Activated CD4-positive, alpha-beta T cell treated with anti-CD3 and anti-CD28 coated beads, Interleukin-2, amount 50 U/mL, for 1 hour (primary cell): ENCODE measurements around the gene WWOX.

Source experiments
- DNase-seq: peaks from one replicate; pipeline ENCODE4 v3.0.0-alpha.2; 2020

WWOX gene

DNA sequence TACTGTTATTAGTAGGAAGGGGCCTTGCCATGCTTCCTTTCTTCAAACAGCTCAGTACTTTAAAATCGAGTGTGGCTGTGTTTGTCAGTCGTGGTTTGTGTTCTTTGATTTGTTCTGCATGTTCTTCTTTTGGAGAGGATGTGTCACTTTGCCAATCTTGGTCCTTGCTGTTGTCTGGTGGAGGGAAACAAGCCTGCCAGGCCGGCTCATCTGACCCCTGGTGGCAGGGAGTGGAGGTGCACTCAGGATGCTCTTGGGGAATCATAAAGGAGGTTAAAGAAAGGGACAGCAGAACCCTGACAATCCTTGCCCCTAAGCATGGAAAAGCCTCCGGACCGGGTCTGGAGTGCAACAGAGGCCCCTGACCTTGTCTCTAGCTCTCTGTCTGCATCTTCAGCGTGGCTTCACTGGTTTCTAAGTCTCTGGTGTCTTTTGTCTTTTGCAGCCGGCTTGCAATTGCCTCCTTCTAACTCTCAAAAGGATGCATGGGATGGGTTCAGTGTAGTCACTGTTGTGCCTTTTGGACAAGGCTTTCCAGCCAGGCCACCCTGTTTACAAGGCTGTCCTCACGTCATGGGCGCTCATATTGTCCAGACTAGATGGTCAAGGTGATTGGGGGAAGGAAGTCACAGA lies 135.8 kb downstream of the WWOX start:
- DNase-seq, result peak; percentile 51

DNA sequence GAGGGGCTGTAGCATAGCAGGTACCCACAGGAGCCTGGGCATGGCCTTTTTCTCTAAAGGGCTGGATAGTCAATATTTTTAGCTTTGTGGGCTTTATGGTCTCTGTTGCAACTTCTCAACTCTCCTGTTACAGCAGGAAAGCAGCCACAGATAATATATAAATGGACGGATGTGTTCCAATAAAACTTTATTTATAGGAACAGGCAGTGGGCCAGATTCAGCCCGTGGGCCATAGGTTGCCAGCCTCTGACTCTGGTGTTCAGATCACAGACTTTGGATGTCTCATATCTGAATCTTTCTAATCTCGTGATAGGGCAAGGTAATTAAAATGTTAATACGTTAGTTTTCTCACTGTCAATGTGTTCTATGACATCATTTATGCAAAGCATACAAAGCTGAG lies 136.4 kb downstream of the WWOX start:
- DNase-seq, result no peak

DNA sequence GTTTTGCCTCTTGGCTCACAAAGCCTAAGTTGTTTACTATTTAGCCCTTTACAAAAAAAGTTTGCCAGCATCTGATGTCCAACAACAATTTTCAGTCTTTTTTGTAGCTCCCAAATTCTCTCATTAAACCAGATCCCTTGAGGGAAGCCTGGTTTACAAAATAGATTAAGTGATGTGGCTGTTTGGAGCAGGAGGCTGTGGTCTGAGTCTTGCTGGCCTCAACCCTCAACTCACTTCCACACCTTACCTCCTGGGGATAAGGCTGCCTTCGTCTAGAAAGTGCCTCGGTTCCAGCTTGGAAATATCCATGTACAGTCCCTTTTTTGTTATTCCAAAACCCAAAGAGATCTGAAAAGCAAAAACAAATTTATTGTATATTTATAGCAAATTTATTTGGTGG lies 138.4 kb downstream of the WWOX start:
- DNase-seq, result no peak

DNA sequence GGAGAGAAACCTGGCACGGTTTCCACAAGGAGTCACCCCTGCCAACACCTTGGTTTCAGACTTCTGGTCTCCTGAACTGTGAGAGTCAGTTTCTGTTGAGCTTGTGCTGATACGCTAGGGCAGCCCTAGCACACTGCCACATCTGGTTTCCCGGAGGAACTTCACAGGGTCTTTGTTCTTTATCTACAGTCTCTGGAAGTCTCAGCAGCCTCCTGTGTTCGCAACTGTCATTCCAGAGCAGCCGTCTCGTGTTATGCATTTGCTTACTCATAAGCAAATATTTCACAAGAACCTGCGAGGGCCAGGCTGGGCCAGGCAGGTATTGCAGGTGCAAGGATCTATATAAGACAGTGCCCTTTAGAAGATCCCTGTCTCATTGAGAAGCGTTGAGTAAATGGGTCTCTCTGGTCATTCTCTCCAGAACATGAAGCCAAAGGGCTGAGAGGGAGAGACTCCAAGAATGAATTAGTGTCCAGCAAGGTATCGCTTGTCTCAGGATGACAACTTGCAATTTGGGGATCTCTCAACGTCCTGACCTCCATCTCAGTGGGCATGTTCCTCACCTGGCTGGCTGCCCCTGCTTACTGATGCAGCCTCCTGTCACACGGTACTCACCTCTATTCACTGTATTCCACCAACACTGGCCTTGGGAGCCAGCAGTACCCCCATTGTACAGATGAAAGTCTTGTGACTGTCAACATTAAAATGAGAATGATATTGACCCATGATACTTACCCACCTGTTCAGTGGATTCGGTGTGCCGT lies 141.2 kb downstream of the WWOX start:
- DNase-seq, result no peak

DNA sequence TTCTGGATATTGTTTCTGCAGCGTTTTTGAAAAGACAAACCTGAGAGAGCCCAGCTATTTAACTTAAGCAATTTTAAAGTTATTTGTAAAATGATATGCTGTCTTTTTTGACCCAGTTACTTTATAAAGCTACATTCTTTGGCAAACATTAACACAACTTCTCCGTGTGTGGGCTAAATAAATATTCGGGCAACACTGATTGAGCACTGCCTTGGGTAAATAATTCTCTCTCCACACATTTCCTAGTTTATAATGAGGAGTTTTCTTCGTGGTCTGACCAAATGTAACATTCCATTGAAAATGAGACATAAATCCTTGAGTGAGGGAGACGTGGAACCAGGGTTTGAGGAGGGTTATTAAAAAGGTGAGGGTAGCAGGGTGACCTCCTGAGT lies 142.8 kb downstream of the WWOX start:
- DNase-seq, result no peak

DNA sequence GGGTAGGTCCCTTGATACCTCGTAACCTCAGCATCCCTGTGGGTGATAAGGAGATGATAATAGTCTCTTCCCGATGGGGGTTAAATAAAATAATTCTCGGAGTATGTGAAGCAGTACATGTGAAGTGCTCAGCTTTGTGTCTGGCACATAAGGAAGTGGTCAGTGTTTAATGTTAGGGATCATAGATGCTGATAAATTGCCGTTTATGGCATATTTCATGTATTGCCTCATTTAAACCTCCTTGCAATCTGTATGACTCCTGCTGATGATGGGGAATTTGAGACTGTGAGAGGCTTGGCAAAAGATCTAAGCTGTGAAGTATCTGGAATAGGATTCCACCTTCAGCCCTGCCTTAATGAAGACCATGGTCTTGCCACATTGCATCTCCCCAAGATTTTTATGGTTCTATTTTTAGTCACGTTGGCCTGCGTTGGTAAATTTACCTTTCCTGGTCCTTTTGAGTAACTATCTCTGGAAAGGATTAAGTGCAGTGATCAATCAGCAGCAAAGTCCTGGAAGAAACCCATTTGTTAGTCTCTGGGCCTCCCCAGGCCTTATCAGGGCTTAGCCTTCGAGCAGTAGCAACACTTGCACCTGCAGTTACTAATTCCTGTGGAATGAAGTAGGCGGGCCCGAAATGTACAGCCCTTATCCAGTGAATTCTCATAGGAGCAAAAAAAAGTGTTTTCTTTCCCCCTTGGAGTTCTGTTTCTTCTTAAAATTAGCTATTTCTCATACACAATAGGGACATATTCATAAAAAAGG lies 144.9 kb downstream of the WWOX start:
- DNase-seq, result no peak

DNA sequence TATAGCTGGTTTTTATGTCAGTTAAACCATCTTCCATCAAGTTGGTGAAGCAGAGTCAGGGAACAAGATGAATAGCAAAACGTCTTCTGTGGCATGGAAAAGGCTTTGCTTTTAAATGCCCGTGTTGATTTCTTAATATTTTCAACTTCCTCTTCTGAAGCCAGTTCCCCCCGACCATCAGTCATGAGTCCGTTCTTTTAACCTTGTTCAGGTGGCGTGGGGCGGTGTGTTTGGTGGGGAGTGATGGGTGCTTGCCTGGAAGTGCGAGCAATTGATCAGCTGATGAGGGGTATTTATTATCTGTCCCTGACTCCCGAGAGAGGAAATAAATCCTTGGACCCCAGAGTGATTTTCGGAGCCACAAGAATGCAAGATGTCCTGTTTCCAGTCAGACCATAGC lies 147.1 kb downstream of the WWOX start:
- no peak for DNase-seq

DNA sequence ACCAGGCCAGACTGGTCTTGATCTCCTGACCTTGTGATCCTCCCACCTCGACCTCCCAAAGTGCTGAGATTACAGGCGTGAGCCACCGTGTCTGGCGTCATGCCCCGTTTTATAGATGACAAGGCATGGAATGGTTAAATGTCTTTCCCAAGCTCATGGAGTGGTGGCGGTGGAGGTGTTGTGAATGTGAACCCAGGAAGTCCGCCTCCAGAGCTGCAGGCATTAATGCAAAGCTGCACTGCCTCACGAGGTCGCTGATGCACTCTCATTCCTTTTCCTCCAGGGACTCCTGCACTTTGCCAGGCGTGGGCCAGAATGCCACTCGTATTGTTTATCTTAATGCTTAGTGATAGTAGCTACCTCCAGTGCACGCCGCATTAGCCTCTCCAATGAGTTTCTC lies 149.6 kb downstream of the WWOX start:
- no peak for DNase-seq

DNA sequence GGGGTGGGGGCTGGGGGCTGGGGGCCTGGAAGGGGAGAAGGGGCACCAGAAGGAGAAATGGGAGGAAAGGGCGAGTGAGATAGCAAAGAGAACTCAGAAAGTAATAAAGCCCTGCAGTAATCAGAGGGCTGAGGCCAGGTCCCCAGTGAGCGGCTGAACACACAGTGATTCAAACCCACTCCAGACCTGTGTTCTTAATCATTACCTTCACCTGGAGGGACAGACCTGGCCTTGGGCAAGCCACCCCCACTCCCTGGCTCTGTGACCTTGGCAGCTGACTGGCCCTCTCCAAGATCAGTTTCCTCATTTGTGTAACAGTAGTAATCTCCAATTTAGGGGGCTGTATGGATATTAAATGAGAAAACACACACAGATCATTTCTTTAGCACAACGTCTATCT lies 150.4 kb downstream of the WWOX start:
- no peak for DNase-seq

DNA sequence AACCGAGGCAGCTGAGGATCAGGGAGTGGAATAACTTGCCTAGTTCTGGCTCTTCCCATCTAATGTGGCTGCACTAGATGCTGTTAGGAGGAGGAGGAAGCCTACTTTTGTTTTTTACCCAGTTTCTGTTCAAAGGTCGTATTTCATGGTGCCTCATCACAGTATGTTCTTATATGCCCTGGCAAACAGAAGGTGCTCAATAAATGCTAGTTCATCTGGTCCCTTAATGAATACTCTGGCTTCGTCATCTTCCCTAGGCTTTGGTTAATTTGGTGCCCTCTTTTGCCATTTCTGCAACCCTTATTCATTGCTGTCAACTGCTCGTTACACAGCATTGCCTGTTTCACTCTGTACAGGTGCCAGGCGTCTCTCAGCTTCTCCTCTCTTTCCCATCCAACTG lies 151.7 kb downstream of the WWOX start:
- DNase-seq, result no peak

DNA sequence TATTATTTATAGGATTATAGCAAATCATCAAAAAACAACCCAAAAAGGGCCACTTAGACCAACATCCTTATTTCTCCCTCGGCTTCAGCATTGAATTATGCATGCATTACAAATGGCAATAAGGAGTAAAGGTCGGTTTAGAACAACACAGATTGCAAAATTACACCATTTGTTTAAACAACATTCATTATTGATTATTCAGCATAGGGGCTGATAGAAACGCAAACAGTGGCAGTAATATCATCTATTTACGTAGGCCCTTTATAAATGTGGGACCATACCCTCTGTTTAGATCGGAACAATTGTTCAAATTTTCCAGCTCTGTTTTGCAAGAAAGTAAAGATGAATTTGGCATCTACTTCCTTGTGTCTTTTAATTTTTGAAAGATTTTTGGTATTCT lies 153.3 kb downstream of the WWOX start:
- no peak for DNase-seq

DNA sequence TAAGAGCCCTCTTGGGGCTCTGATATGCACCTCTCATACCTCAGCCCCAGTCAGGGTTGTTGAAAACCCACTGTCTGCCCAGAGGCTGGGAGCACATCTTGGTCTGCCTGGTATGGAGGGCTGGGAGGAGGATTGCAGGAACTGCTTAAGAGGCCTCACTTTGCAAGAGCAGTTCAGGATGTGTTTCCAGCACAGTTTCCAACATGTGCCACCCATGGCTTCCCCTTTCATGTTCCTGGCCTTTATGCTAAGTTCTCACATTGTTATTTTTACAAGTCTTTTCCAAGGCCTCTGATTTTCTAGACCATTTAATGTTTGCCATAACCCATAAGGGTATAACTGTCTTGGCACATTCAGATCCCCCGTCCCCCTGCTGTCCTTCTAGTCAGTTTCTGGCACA lies 155.4 kb downstream of the WWOX start:
- no peak for DNase-seq

DNA sequence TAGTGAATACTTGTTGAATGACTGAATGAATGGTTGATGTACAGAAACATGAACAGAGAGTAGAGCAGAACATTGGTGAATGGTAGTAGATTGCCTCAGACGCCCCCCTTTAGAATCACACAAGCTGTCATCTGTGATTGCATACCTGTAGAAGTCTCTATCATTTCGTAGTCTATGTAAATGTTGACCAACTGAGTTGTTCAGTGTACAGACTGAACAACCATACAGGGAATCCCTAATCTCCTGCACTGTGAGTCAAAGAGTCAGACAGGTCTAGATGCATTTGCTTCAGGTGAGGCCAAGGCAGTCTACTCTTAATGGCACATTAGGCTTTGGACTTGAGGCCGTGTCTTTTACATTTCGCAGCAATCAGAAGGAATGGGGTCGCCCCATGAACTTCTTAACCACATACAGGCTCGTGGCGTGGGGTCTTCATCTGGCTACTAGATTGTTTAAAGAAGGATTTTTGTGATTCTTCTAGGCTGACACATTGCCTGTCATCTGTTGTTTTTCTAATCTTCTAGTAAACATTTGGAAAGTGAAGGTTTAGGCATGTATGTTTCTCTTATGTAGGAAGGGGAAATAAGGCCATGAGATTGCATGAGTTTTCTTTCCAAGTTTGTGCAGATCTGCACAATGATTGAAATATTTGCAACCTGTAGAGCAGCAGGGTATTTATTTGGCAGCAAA lies 157.4 kb downstream of the WWOX start:
- DNase-seq, result no peak

DNA sequence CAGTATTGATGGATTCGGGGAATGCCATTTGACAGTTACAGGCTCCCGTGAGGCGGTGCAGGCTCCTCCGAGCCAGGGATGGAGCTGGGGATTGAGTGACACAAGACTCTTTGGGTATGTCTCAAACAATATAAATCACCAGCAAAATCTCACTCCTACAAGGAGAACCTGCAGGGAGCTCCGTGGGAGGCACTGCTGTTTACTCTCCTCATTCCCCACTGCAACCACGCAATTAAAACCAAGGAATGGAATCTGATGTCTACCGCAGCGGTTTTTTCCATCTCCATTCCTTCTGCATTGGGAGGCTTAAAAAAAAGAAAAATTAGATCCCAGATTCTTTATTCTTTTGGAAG lies 157.9 kb downstream of the WWOX start:
- DNase-seq, result no peak

DNA sequence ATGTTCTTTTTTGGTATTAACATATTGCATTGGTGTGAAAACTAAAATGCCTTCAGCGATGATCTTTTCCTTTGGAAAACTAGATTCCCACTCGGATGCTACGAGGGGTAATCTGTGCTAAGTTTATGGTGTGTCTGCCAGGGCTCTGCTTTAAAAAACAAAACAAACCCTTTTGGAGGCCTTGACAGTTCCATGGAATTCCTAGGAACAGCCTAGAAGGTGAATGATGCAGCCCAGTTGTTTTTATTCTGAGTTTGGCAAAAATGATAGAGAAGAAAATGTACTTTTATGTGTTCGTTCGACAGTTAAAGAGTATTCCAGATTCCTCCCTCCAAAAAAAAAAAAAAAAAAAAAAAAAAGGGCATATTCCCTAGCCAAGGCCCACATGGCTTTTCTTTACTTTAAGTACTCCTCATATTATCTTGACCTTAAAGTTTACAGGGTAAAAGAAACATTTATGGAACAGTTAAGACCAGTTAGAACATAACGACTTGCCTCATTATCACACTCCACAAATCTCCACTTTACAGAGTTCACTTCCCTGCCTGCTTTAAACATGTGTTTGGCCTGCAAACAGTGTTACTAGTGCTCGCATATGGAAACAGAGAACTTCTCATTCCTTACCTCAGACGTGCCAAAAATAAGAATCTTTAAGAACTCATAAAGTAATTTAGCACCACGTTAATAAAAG lies 159.1 kb downstream of the WWOX start:
- no peak for DNase-seq

DNA sequence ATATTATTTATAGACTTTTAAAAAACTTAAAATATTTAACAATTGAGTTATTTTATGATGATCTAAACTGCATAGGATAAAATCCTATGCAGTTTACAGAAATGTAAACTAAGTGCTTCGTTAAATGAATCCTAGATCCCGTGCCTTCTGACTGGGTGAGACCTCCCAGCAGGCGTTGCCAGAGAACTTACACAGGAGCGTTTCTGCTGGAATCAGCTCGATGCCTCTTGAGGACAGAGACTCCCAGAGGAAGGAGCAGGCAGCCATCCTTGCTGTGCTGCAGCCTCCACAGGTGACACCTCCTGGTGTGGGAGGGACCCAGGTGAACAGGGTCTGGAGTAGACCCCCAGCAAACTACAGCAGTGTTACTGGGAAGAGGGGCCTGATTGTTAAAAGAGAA lies 160.4 kb downstream of the WWOX start:
- DNase-seq, result no peak

DNA sequence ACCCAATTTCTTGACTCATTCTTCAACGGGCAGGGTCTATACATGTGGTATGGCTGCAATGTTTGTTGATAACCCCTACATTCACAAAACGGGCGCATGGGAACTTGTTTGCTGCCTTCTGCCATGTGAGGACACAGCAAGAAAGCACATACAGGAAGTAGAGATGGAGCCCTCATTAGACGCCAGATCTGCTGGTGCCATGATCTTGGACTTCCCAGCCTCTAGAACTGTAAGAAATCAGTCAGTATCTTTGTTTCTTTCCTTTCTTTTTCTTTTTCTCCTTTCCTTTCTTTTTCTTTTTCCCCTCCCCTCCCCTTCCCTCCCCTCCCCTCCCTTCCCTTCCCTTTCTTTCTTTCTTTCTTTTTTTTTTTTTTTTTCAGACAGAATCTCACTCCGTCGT lies 165.2 kb downstream of the WWOX start:
- DNase-seq, result no peak

DNA sequence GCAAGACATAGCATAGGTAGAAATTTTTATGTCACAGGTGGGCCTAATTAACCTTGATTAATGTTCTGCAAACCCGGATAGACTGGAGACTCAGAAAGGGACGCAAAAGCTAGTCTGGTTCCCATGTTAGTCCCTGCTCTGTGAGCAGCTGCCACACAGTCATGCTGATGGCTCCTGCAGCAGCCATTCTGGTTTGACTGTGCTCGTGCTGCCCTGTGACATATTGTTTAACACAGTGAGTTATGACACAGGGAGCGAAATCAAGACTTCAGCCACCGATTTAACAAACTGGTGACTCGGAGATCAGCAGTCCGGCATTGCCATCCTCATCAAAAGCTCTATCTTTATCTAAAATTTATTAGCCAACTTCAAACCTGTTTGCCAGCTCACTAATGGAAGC lies 169.8 kb downstream of the WWOX start:
- no peak for DNase-seq

DNA sequence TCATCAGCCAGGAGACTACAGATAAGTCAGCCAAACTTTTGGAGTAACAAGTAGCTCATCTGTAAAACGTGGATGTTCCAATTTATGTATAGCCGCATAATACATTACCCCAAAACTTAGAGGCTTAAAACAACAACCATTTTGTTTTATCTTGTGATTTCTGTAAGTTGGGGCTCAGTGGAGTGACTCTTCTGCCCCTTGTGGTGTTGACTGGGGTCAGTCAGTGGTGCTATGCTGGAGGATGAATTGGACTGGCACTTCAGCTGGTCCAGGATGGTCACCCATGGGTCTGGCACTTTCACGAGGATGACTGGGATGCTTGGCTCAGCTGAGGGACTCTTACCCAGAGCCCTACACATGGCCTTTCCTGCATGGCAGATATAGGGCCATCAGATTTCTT lies 172.5 kb downstream of the WWOX start:
- DNase-seq, result no peak

DNA sequence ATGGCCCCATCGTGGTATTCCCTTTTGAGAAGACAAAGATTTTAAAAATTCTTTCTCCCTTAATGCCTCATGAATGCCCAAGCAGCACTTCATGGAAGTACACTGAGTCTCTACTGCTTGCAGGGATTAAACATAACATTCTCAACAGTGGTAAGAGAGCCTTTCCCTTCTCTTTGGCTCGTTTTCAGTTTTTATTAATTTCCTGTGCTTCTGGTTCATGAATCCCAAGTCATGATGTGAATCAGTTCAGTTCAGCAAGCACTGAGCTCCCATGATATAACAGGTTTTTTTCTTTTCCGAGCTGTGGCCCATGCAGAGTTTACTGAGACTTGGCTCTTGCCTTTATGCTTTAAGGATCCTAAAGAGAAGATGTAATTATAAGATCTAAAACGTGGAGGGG lies 175.3 kb downstream of the WWOX start:
- DNase-seq, result no peak

DNA sequence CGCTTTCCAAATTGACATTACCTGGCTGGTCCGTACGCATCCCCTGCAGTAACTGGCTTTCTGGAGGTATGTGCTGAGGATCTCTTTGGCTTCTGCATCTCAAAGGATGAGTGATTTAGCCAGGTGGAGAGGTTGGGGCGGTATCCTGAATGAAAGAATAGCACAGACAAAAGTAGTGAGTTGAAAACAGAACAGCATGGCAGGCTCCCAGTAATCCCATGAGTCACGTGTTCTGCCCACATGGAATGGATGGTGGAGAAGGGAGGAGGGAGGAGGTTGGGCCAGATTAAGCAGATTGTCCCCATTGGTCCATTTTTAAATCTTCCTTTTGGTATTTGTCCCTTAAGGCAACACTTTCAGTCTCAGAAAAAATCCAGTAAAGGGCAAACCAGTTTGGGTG lies 176.0 kb downstream of the WWOX start:
- no peak for DNase-seq

DNA sequence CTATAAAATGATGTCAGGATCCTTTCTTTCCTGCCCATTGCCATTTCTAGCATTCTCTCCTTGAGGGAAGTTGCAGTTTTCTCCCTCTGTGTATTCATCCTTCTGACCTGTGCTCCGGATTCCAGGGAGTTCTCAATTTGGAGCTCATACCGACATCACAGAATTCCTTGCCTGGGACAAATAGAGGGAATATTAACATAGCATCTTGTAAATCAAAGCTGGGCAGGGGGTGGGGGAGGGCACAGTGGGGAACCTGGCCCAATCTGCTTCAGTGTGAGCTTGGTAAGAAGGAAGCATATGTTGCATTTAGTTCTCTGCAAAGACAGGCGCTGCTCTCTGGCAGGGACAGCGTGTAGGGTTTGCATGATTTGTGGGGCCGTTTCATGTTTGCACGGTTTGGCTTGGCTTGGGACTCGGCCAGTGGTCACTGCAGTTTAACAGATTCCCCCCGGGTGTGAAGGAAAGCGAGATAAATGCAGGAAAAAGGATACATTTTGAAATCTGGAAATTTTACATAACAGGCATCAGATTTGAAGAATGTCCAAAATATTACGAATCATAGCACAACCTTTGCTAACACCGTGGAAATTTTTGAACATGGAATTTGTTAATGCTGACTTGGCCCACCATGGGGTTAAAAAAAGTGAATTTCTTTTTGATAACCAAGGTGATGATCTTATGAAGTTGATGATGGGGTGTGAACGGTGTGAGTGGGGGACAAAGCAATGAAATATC lies 178.0 kb downstream of the WWOX start:
- DNase-seq, result no peak
